WTC11 (cell line): ENCODE data around the gene TEX261. TPM values are rescaled to one million over a fixed set of nuclear protein-coding genes. Genes with fewer than 3 reads are reported as not detected.

Source experiments
- ATAC-seq: fragments of 200-7000 bp; cut with Tn5 transposase; 2 replicates; pipeline ENCODE4 v1.10.0; 2021; ENCODE audit warnings: mild to moderate bottlenecking, moderate library complexity
- CTCF ChIA-PET: fragments of 300-600 bp; sonication (Branson Sonifier 250); formaldehyde crosslinking; loops from one replicate; lab custom pipeline; 2021; ENCODE audit warnings: antibody characterized with exemption; lab: Charles Lee
- POLR2A ChIA-PET: fragments of 350-600 bp; sonication (Branson Sonifier 250); formaldehyde crosslinking; loops from one replicate; lab custom pipeline; 2021; ENCODE audit warnings: antibody characterized with exemption; lab: Charles Lee
- DNase-seq: peaks from one replicate; pipeline ENCODE4 v3.0.0; 2021; ENCODE audit warnings: low spot score
- H3K27ac Mint-ChIP-seq: 2 replicates; pipeline ENCODE4 v1.8.0; 2021; ENCODE audit warnings: mixed read lengths
- H3K27me3 Mint-ChIP-seq: 2 replicates; pipeline ENCODE4 v1.8.0; 2021; ENCODE audit warnings: low read depth, mild to moderate bottlenecking, moderate library complexity, mixed read lengths
- H3K36me3 Mint-ChIP-seq: 2 replicates; pipeline ENCODE4 v1.8.0; 2021; ENCODE audit warnings: mixed read lengths
- H3K4me1 Mint-ChIP-seq: 2 replicates; pipeline ENCODE4 v1.8.0; 2022; ENCODE audit warnings: mixed read lengths
- H3K4me3 Mint-ChIP-seq: 2 replicates; pipeline ENCODE4 v1.8.0; 2021; ENCODE audit warnings: mild to moderate bottlenecking, moderate library complexity, mixed read lengths
- H3K9me3 Mint-ChIP-seq: 2 replicates; pipeline ENCODE4 v1.8.0; 2021; ENCODE audit warnings: mixed read lengths
- ATF6 ChIP-seq: sonication (generic); formaldehyde crosslinking; IDR thresholded peaks from 2 replicates; pipeline ENCODE4 v1.8.1; 2023; ENCODE audit warnings: mild to moderate bottlenecking, missing genetic modification reagents
- ESRRA ChIP-seq: sonication (generic); formaldehyde crosslinking; IDR thresholded peaks from 2 replicates; pipeline ENCODE4 v1.8.1; 2022; ENCODE audit warnings: mild to moderate bottlenecking, missing genetic modification reagents, borderline replicate concordance
- GRHL2 ChIP-seq: fragments of 250-450 bp; sonication (Bioruptor Pico); IDR thresholded peaks from 2 replicates; pipeline ENCODE4 v1.8.0; 2022; ENCODE audit warnings: mild to moderate bottlenecking, moderate library complexity; ENCODE audit not compliant: insufficient replicate concordance, severe bottlenecking
- MAX ChIP-seq: sonication (generic); formaldehyde crosslinking; IDR thresholded peaks from 2 replicates; pipeline ENCODE4 v1.8.0; 2022; ENCODE audit warnings: mild to moderate bottlenecking, missing genetic modification reagents
- NFYB ChIP-seq: sonication (generic); formaldehyde crosslinking; conservative IDR thresholded peaks from 2 replicates; pipeline ENCODE4 v1.8.0; 2022; ENCODE audit warnings: low read depth, missing genetic modification reagents
- NR2C2 ChIP-seq: sonication (generic); formaldehyde crosslinking; IDR thresholded peaks from 2 replicates; pipeline ENCODE4 v1.8.0; 2022; ENCODE audit warnings: mild to moderate bottlenecking, missing genetic modification reagents
- NR3C1 ChIP-seq: sonication (generic); formaldehyde crosslinking; conservative IDR thresholded peaks from 2 replicates; pipeline ENCODE4 v1.8.1; 2023; ENCODE audit warnings: low read depth, mild to moderate bottlenecking, missing genetic modification reagents
- OVOL2 ChIP-seq: fragments of 250-450 bp; sonication (Bioruptor Pico); IDR thresholded peaks from 2 replicates; pipeline ENCODE4 v1.9.0; 2021; ENCODE audit warnings: mild to moderate bottlenecking, borderline replicate concordance
- PRDM15 ChIP-seq: sonication (generic); formaldehyde crosslinking; IDR thresholded peaks from 2 replicates; pipeline ENCODE4 v1.8.0; 2022; ENCODE audit warnings: missing genetic modification reagents
- PRRX2 ChIP-seq: fragments of 250-450 bp; sonication (Bioruptor Pico); IDR thresholded peaks from 2 replicates; pipeline ENCODE4 v1.8.0; 2021; ENCODE audit warnings: mild to moderate bottlenecking
- RELA ChIP-seq: sonication (generic); formaldehyde crosslinking; IDR thresholded peaks from 2 replicates; pipeline ENCODE4 v1.8.1; 2022; ENCODE audit warnings: missing genetic modification reagents, mild to moderate bottlenecking, borderline replicate concordance
- SOX15 ChIP-seq: fragments of 250-450 bp; sonication (Bioruptor Pico); IDR thresholded peaks from 2 replicates; pipeline ENCODE4 v1.9.0; 2021; ENCODE audit warnings: mild to moderate bottlenecking
- ZMAT4 ChIP-seq: fragments of 250-450 bp; sonication (Bioruptor Pico); IDR thresholded peaks from 2 replicates; pipeline ENCODE4 v1.9.0; 2021; ENCODE audit warnings: mild to moderate bottlenecking
- ZNF138 ChIP-seq: sonication (generic); formaldehyde crosslinking; conservative IDR thresholded peaks from 2 replicates; pipeline ENCODE4 v1.8.1; 2022; ENCODE audit warnings: mild to moderate bottlenecking, moderate library complexity, missing genetic modification reagents
- ZNF281 ChIP-seq: sonication (generic); formaldehyde crosslinking; IDR thresholded peaks from 2 replicates; pipeline ENCODE4 v1.8.0; 2023; ENCODE audit warnings: mild to moderate bottlenecking, missing genetic modification reagents
- ZNF317 ChIP-seq: sonication (generic); formaldehyde crosslinking; IDR thresholded peaks from 2 replicates; pipeline ENCODE4 v1.8.1; 2023; ENCODE audit warnings: low read depth, mild to moderate bottlenecking, moderate library complexity, missing genetic modification reagents, borderline replicate concordance
- ZNF416 ChIP-seq: fragments of 250-450 bp; sonication (Bioruptor Pico); IDR thresholded peaks from 2 replicates; pipeline ENCODE4 v1.9.0; 2021; ENCODE audit warnings: mild to moderate bottlenecking, inconsistent platforms
- ZNF423 ChIP-seq: fragments of 250-450 bp; sonication (Bioruptor Pico); IDR thresholded peaks from 2 replicates; pipeline ENCODE4 v2.1.2; 2022; ENCODE audit warnings: mild to moderate bottlenecking, moderate library complexity
- ZNF512 ChIP-seq: sonication (generic); formaldehyde crosslinking; IDR thresholded peaks from 2 replicates; pipeline ENCODE4 v1.8.1; 2022; ENCODE audit warnings: missing genetic modification reagents, borderline replicate concordance
- ZSCAN18 ChIP-seq: fragments of 250-450 bp; sonication (Bioruptor Pico); IDR thresholded peaks from 2 replicates; pipeline ENCODE4 v2.1.2; 2022; ENCODE audit warnings: mild to moderate bottlenecking, moderate library complexity
- total RNA-seq: library from RNA; stranded (reverse); gene quantifications from 3 replicates; pipeline ENCODE4 v1.2.3, GENCODE V29; 2021

TEX261 gene
- total RNA-seq, 1 experiment from 2014 or later = 18.3 TPM

GRCh38 chr2:70991742-70992141, 2.9 kb downstream of the TEX261 start (continued):
- TF ChIP-seq NR2C2 (CRISPR knock-in tag) (no peak), SOX15 (CRISPR knock-in tag) (no peak)

GRCh38 chr2:70991142-70991541, 3.5 kb downstream of the TEX261 start:
- no peak overlapping the region for H3K4me3 Mint-ChIP-seq
- no peaks in the 10 kb centered on the region for H3K27me3 Mint-ChIP-seq
- no peaks in the 10 kb centered on the region for H3K9me3 Mint-ChIP-seq
- H3K36me3 Mint-ChIP-seq = peaks cover 13% of the 10 kb centered on the region
- ChIA-PET CTCF (interaction anchor here (1.7 kb wide), 1 partner anchor 11 kb away, joined by 6 read pairs; no protein-coding TSS in a partner anchor), POLR2A (no interaction called here)
- ATAC-seq = no peak
- DNase-seq = no peak
- H3K4me1 Mint-ChIP-seq = peaks cover 17% of the 10 kb centered on the region
- no peak overlapping the region for H3K27ac Mint-ChIP-seq
- TF ChIP-seq ZNF138 (CRISPR knock-in tag) (no peak), PRRX2 (CRISPR knock-in tag) (no peak), ZSCAN18 (CRISPR knock-in tag) (no peak), ZMAT4 (no peak), ESRRA (CRISPR knock-in tag) (no peak), ZNF423 (no peak), OVOL2 (CRISPR knock-in tag) (no peak), NFYB (no peak)

- Mint-ChIP-seq H3K27me3 (no peaks in the 10 kb centered on the region), H3K36me3 (peaks cover 16% of the 10 kb centered on the region), H3K9me3 (no peaks in the 10 kb centered on the region), H3K4me3 (no peak overlapping the region), H3K27ac (no peak overlapping the region), H3K4me1 (peaks cover 11% of the 10 kb centered on the region)
- ChIA-PET CTCF (no interaction called here), POLR2A (no interaction called here)
- ATAC-seq = no peak
- DNase-seq = no peak
- TF ChIP-seq MAX (CRISPR knock-in tag) (no peak), RELA (no peak), GRHL2 (CRISPR knock-in tag) (no peak), ZNF281 (no peak), NR3C1 (CRISPR knock-in tag) (no peak), ZNF416 (no peak), ATF6 (no peak), OVOL2 (CRISPR knock-in tag) (no peak), ZNF512 (no peak), PRDM15 (CRISPR knock-in tag) (no peak), ZNF317 (CRISPR knock-in tag) (no peak)
These were observed 4.5 kb downstream of the TEX261 start for GRCh38 chr2:70990216-70990615.
